H1 (cell line): ENCODE data around the gene TRAPPC8. TPM values are rescaled to one million over a fixed set of nuclear protein-coding genes. Genes with fewer than 3 reads are reported as not detected.

Source experiments
- BACH1 ChIP-seq: IDR thresholded peaks from 2 replicates; pipeline ENCODE4 v1.6.1; 2012; ENCODE audit warnings: low read length, improper control_type of control experiment
- BCL11A ChIP-seq, 2 experiments: IDR thresholded peaks; one replicate each; pipeline ENCODE4 v1.6.1; 2011; ENCODE audit warnings: low read depth in 2 of 2, low read length in 2 of 2, mild to moderate bottlenecking in 2 of 2
- BRCA1 ChIP-seq: IDR thresholded peaks from 2 replicates; pipeline ENCODE4 v1.6.1; 2012; ENCODE audit warnings: low read depth, low read length, improper control_type of control experiment
- CEBPB ChIP-seq: IDR thresholded peaks from 2 replicates; pipeline ENCODE4 v1.6.1; 2012; ENCODE audit warnings: low read depth, low read length
- CHD1 ChIP-seq: IDR thresholded peaks from 2 replicates; pipeline ENCODE4 v1.6.1; 2012; ENCODE audit warnings: low read depth, low read length, improper control_type of control experiment
- CTBP2 ChIP-seq: IDR thresholded peaks from 2 replicates; pipeline ENCODE4 v1.7.0; 2011; ENCODE audit warnings: borderline replicate concordance, mild to moderate bottlenecking, moderate library complexity, mixed read lengths, low read length; ENCODE audit not compliant: insufficient read depth, insufficient read length
- EGR1 ChIP-seq: IDR thresholded peaks from 2 replicates; pipeline ENCODE4 v1.6.1; 2011; ENCODE audit warnings: low read depth, low read length, borderline replicate concordance
- FOSL1 ChIP-seq: IDR thresholded peaks from 2 replicates; pipeline ENCODE4 v1.6.1; 2011; ENCODE audit warnings: mild to moderate bottlenecking, low read depth, low read length, moderate library complexity; ENCODE audit not compliant: insufficient read depth
- GABPA ChIP-seq: IDR thresholded peaks from 2 replicates; pipeline ENCODE4 v1.6.1; 2011; ENCODE audit warnings: mild to moderate bottlenecking, low read length, moderate library complexity, borderline replicate concordance; ENCODE audit not compliant: insufficient read depth
- HDAC2 ChIP-seq, 2 experiments: fragments of 300-600 bp in 1 of 2; sonication (generic) in 1 of 2; IDR thresholded peaks; 2 replicates each; pipeline ENCODE4 v1.6.1; 2011 to 2012; ENCODE audit warnings: low read depth in 2 of 2, low read length in 2 of 2, mild to moderate bottlenecking in 2 of 2, moderate library complexity in 2 of 2, borderline replicate concordance in 1 of 2, inconsistent platforms in 1 of 2
- HDAC6 ChIP-seq: IDR thresholded peaks from one replicate; pipeline ENCODE4 v1.7.1; 2012; ENCODE audit warnings: low read depth, mild to moderate bottlenecking, inconsistent platforms, low read length, moderate library complexity
- JUND ChIP-seq: IDR thresholded peaks from 2 replicates; pipeline ENCODE4 v1.6.1; 2011; ENCODE audit warnings: mild to moderate bottlenecking, improper control_type of control experiment, low read length
- KDM4A ChIP-seq: IDR thresholded peaks from one replicate; pipeline ENCODE4 v1.7.1; 2012; ENCODE audit warnings: low read depth, mild to moderate bottlenecking, moderate library complexity, low read length, inconsistent platforms; ENCODE audit not compliant: severe bottlenecking
- KDM5A ChIP-seq: fragments of 200-600 bp; IDR thresholded peaks from 2 replicates; pipeline ENCODE4 v1.7.1; 2012; ENCODE audit warnings: mild to moderate bottlenecking, low read length, inconsistent platforms, mixed read lengths
- MAFK ChIP-seq: IDR thresholded peaks from 2 replicates; pipeline ENCODE4 v1.6.1; 2012; ENCODE audit warnings: low read depth, mild to moderate bottlenecking, improper control_type of control experiment, low read length
- POLR2A ChIP-seq, 2 experiments: IDR thresholded peaks; 1 replicate in 1 of 2; 2 replicates in 1 of 2; pipeline ENCODE4 v1.6.1; 2011; ENCODE audit warnings: low read depth in 2 of 2, low read length in 2 of 2, mild to moderate bottlenecking in 2 of 2; ENCODE audit errors: control extremely low read depth in 1 of 2
- POLR2AphosphoS5 ChIP-seq: IDR thresholded peaks from 2 replicates; pipeline ENCODE4 v1.6.1; 2011; ENCODE audit warnings: low read depth, low read length
- POU5F1 ChIP-seq: IDR thresholded peaks from 2 replicates; pipeline ENCODE4 v1.6.1; 2011; ENCODE audit warnings: low read depth, mild to moderate bottlenecking, low read length, moderate library complexity
- RBBP5 ChIP-seq: IDR thresholded peaks from 2 replicates; pipeline ENCODE4 v1.7.1; 2012; ENCODE audit warnings: low read depth, mild to moderate bottlenecking, inconsistent platforms, low read length, moderate library complexity, borderline replicate concordance
- SIRT6 ChIP-seq: IDR thresholded peaks from one replicate; pipeline ENCODE4 v1.7.1; 2012; ENCODE audit warnings: low read length, inconsistent platforms
- SP1 ChIP-seq: IDR thresholded peaks from 2 replicates; pipeline ENCODE4 v1.6.1; 2011; ENCODE audit warnings: low read depth, low read length
- TAF1 ChIP-seq: IDR thresholded peaks from 2 replicates; pipeline ENCODE4 v1.6.1; 2011; ENCODE audit warnings: mild to moderate bottlenecking, low read depth, low read length
- TAF7 ChIP-seq: optimal IDR thresholded peaks from 2 replicates; pipeline ENCODE3; 2011; ENCODE audit warnings: low read depth, mild to moderate bottlenecking, inconsistent platforms, low read length, moderate library complexity, borderline replicate concordance
- ZNF274 ChIP-seq: IDR thresholded peaks from 2 replicates; pipeline ENCODE4 v1.7.0; 2012; ENCODE audit warnings: low read length, borderline replicate concordance; ENCODE audit errors: extremely low read depth
- polyA plus RNA-seq, 7 experiments: library from polyadenylated mRNA; depleted of rRNA in 3 of 7; stranded (reverse) in 5 of 7; unstranded in 2 of 7; fragments of >200 nt in 5 of 7; fragments of 200-250 nt in 2 of 7; gene quantifications; 1 replicate in 5 of 7; 2 replicates in 1 of 7; 4 replicates in 1 of 7; pipeline versions ENCODE4 v1.2.1 to v1.2.3, GENCODE V29; 2011 to 2013; ENCODE audit warnings: missing spikeins in 2 of 7, mixed read lengths in 2 of 7
- total RNA-seq: library from RNA; stranded (reverse); fragmentation: NEBNext Ultra II Directional; extraction: Animal tissue kit (Norgen Biotek cat#: 25700); gene quantifications from 2 replicates; pipeline ENCODE4 v1.2.1, GENCODE V29; 2021
- TF ChIP-seq, protein P1 (sequence below): IDR thresholded peaks from 2 replicates; pipeline ENCODE4 v1.6.1; 2012; ENCODE audit warnings: inconsistent platforms

The TRAPPC8 gene
- total and polyA plus RNA-seq, 2 of the 8 experiments (the other 6 are each of a cell fraction or from before 2014, with no cell fraction given) = 43.6 to 56.5 TPM

DNA sequence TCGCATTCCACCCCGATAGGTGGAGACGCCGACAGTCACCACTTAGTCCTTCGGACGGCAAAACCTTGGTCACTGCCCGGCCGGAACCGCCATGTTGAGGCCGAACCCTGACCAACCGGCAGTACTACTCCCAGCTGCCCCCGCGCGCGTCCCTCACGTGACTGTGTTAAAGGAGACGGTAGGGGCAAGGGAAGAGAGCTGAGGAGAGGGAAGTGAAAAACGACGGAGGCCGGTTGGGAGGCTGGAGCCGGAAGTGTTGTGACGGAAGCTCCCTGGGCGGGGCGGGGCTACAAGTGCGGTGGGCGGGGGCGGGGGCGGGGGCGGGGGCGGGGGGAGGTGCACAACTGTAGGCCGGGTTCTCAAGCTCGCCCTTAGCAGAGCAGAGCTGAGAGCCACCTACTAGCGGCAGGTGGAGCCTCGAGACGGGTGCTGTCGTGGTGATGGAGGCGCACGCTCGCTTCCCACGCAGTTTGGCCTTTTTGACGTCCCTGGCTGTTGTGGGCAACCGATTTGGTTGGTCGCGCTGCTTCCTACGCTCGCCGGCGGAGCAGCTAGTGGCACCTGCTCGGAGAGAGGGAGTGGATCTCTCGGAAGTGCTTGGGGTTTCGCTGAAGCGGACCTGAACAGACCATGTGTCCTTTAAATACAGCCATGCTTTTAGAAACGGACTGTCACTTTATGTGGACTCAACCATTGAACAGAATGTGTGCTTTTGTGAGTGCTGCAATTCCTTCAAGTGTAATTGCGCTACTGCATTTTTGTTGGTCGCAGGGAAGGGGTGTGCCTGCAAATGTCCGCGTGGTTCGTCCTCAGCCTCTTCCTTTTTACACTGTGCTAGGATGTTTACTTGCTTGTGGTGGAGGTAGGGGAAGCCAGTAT lies at the start of gene TRAPPC8 (continued):
- TF ChIP-seq CTBP2 = no peak
- peak; percentile 23; the same call in 1 of the 2 replicates for TF ChIP-seq SP1
- no peak for TF ChIP-seq GABPA
- no peak for TF ChIP-seq BACH1
- peak; percentile 92 to 98 for TF ChIP-seq POLR2A (IDR thresholded peaks at IDR 0.05; ENCODE audit: control extremely low read depth in 1 of 2, low read depth in 2 of 2, low read length in 2 of 2)
- no peak for TF ChIP-seq FOSL1
- TF ChIP-seq JUND = no peak
- no peak for TF ChIP-seq HDAC6
- no peak for TF ChIP-seq POU5F1
- no peak for TF ChIP-seq MAFK
- peak; percentile 53; the same call in 1 of the 2 replicates for TF ChIP-seq RBBP5
- no peak for TF ChIP-seq SIRT6
- peak; percentile 82 for TF ChIP-seq EGR1
- peak; percentile 52 for TF ChIP-seq TAF7
- TF ChIP-seq ZNF274 = no peak
- TF ChIP-seq TAF1 = peak; percentile 94
- peak; percentile 86 for TF ChIP-seq KDM5A
- no peak for TF ChIP-seq BCL11A (IDR thresholded peaks at IDR 0.05; ENCODE audit: low read depth in 2 of 2, low read length in 2 of 2)
- peak; percentile 96 for TF ChIP-seq POLR2AphosphoS5
- TF ChIP-seq KDM4A = peak; percentile 36
- no peak for TF ChIP-seq BRCA1
- TF ChIP-seq, protein P1, sequence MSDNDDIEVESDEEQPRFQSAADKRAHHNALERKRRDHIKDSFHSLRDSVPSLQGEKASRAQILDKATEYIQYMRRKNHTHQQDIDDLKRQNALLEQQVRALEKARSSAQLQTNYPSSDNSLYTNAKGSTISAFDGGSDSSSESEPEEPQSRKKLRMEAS = peak; percentile 76
- no peak for TF ChIP-seq CHD1
- TF ChIP-seq CEBPB = no peak
- no peak for TF ChIP-seq HDAC2 (IDR thresholded peaks at IDR 0.05; ENCODE audit: borderline replicate concordance in 1 of 2, low read depth in 2 of 2, low read length in 2 of 2)
- TF ChIP-seq, all 59 proteins: peak for 25
